Measurements from ENCODE around the gene SLC22A23. TPM values are rescaled to one million over a fixed set of nuclear protein-coding genes. Genes with fewer than 3 reads are reported as not detected.

SLC22A23 gene
- total RNA-seq, 2 experiments from 2014 or later = 0.23 to 0.24 TPM

DNA sequence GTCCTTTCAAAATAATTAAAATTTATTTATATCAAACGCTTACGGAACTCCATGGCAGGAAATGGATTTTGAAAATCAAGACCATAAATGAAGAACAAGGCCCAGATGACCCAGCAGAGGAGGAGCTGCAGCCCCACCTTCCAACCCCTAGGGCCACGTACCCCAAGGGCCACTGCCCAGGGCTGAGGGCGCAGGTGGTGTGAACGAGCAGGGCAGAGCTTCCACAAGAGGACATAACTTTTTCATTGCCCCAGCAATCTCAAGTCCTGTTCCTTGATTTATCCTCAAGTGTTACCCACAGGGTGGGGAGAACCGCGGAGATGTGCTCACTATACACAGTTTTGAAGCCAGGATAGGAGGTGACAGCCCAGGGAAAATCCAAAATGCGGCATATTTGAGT lies 155.3 kb downstream of the SLC22A23 start:
- ChIA-PET POLR2A (no interaction called here), CTCF (no interaction called here)
- ATAC-seq = no peak
- Mint-ChIP-seq H3K27me3 (ENCODE audit: low read depth) (peaks cover 5% of the 10 kb centered on the region), H3K4me1 (ENCODE audit: low read depth) (no peaks in the 10 kb centered on the region), H3K9me3 (ENCODE audit: insufficient read depth) (peaks cover 5% of the 10 kb centered on the region), H3K36me3 (ENCODE audit: low read depth) (no peaks in the 10 kb centered on the region), H3K27ac (no peak overlapping the region), H3K4me3 (no peak overlapping the region)
- DNase-seq = no peak

DNA sequence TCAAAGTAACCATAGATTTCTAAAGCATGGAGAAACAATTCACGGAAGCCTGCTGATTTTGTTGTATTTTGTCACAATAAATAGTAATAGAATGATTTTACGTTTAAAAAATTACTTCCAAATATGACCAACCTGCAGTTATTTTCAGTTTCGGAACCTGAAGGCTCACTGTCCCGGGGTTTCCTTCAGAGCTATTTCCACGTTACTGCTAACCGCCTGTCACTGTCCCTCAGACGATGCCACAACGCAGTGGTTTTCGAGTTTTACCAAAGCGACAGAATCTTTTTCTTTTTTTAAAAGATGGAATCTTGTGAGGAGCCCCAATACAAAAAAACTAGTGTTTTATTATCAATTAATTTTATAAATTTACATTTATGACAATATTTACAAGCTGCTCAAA lies 157.6 kb downstream of the SLC22A23 start:
- DNase-seq (no peak), ATAC-seq (no peak)
- peaks cover 10% of the 10 kb centered on the region for H3K27me3 Mint-ChIP-seq (ENCODE audit: low read depth)
- no peaks in the 10 kb centered on the region for H3K9me3 Mint-ChIP-seq (ENCODE audit: insufficient read depth)
- H3K27ac Mint-ChIP-seq = no peak overlapping the region
- no peaks in the 10 kb centered on the region for H3K36me3 Mint-ChIP-seq (ENCODE audit: low read depth)
- CTCF ChIA-PET = no interaction called here
- H3K4me3 Mint-ChIP-seq = no peak overlapping the region
- no peaks in the 10 kb centered on the region for H3K4me1 Mint-ChIP-seq (ENCODE audit: low read depth)
- POLR2A ChIA-PET = no interaction called here

DNA sequence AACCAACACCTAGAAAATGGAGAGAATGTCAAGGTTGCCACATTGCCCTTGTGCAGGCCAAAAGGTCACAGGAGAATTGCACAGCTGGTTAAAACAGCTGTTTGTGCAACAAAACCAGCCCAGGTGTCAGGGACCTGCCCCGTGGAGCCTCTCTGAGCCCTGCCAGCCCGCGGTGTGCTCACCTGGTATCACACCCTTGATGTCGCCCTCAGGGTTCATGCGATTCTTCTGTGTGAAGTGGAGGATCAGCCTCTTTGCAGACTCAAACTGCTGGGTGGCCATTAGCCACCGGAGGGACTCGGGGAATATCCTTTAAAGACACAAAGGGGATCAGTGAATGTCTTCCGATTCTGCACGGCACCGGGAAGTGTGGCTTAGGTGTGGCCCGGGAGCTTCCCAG lies 158.9 kb downstream of the SLC22A23 start:
- ATAC-seq = no peak
- no peaks in the 10 kb centered on the region for H3K36me3 Mint-ChIP-seq (ENCODE audit: low read depth)
- H3K27me3 Mint-ChIP-seq (ENCODE audit: low read depth) = peaks cover 7% of the 10 kb centered on the region
- H3K4me3 Mint-ChIP-seq = no peak overlapping the region
- no peaks in the 10 kb centered on the region for H3K9me3 Mint-ChIP-seq (ENCODE audit: insufficient read depth)
- CTCF ChIA-PET = no interaction called here
- no peak for DNase-seq
- H3K4me1 Mint-ChIP-seq (ENCODE audit: low read depth) = no peaks in the 10 kb centered on the region
- no peak overlapping the region for H3K27ac Mint-ChIP-seq
- POLR2A ChIA-PET = no interaction called here

DNA sequence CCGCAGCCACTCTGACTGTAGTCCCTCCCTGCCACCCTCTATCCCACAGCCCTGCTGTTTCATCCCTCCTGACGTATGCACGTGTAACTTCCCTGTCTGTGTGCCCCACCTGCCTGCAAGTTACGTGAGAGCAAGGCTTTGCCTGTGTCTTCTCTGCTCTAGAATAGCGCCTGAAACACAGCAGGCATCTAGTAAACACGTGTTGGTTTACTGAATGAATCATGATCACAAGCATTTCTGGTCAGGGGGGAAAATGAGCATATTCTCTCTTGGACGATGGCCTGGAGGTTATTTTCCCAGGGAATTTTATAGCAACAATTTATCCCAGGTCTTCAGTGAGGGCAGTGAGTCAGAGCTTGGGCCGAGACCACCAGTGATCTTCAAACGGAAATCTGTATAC lies 159.8 kb downstream of the SLC22A23 start:
- no peaks in the 10 kb centered on the region for H3K9me3 Mint-ChIP-seq (ENCODE audit: insufficient read depth)

DNA sequence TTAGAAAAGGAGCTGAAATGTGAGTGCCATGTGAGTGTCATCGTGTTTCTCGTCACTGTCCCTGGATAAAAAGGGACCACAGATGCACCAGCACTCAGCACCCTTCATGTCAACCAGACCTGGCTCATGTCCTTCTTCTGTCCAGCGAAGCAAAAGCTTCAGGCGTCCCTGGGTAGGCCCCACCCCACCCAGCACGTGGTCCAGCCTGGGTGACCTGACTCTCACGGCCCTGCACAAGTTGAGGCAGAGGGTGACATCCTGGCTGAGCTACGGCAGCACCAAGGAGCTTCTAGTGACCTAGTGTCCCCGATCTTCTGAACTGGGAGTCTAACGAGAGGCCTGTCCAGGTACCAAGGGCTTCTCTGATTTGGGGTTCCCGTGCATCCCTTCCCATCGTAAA lies 160.3 kb downstream of the SLC22A23 start:
- Mint-ChIP-seq H3K4me3 (no peak overlapping the region), H3K9me3 (ENCODE audit: insufficient read depth) (no peaks in the 10 kb centered on the region), H3K27ac (no peak overlapping the region), H3K36me3 (ENCODE audit: low read depth) (no peaks in the 10 kb centered on the region), H3K27me3 (ENCODE audit: low read depth) (peaks cover 5% of the 10 kb centered on the region), H3K4me1 (ENCODE audit: low read depth) (no peaks in the 10 kb centered on the region)
- no peak for ATAC-seq
- POLR2A ChIA-PET = no interaction called here
- no peak for DNase-seq
- CTCF ChIA-PET = no interaction called here

More for the DNA sequence above, 159.8 kb downstream of the SLC22A23 start:
- Mint-ChIP-seq H3K36me3 (ENCODE audit: low read depth) (no peaks in the 10 kb centered on the region), H3K4me1 (ENCODE audit: low read depth) (no peaks in the 10 kb centered on the region), H3K27me3 (ENCODE audit: low read depth) (peaks cover 6% of the 10 kb centered on the region), H3K4me3 (no peak overlapping the region), H3K27ac (no peak overlapping the region)
- no peak for DNase-seq
- CTCF ChIA-PET = no interaction called here
- POLR2A ChIA-PET = no interaction called here
- ATAC-seq = no peak

DNA sequence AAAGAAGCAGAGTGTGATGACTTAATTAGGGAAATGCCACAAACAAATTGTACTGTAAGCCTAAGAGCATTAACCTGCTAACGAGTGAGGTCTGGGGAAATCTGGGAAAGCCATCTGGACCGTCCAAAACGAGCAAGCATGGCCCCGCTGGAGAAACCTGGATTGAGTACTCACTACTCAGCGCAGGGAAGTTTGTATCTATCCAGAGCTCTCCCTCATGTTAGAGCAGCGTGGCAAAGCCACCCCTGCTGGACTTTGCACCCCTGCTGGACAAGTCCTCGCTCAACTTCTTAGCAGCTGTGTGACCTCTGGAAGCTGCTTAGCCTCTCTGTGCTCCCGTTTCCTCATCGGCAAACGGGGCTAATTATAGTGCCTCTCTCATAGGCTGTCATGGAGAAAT lies 160.8 kb downstream of the SLC22A23 start:
- no peak overlapping the region for H3K27ac Mint-ChIP-seq
- CTCF ChIA-PET = no interaction called here
- H3K36me3 Mint-ChIP-seq (ENCODE audit: low read depth) = no peaks in the 10 kb centered on the region
- no peak for ATAC-seq
- POLR2A ChIA-PET = no interaction called here
- H3K4me1 Mint-ChIP-seq (ENCODE audit: low read depth) = no peaks in the 10 kb centered on the region
- DNase-seq = no peak
- no peaks in the 10 kb centered on the region for H3K9me3 Mint-ChIP-seq (ENCODE audit: insufficient read depth)
- no peak overlapping the region for H3K4me3 Mint-ChIP-seq
- peaks cover 5% of the 10 kb centered on the region for H3K27me3 Mint-ChIP-seq (ENCODE audit: low read depth)

DNA sequence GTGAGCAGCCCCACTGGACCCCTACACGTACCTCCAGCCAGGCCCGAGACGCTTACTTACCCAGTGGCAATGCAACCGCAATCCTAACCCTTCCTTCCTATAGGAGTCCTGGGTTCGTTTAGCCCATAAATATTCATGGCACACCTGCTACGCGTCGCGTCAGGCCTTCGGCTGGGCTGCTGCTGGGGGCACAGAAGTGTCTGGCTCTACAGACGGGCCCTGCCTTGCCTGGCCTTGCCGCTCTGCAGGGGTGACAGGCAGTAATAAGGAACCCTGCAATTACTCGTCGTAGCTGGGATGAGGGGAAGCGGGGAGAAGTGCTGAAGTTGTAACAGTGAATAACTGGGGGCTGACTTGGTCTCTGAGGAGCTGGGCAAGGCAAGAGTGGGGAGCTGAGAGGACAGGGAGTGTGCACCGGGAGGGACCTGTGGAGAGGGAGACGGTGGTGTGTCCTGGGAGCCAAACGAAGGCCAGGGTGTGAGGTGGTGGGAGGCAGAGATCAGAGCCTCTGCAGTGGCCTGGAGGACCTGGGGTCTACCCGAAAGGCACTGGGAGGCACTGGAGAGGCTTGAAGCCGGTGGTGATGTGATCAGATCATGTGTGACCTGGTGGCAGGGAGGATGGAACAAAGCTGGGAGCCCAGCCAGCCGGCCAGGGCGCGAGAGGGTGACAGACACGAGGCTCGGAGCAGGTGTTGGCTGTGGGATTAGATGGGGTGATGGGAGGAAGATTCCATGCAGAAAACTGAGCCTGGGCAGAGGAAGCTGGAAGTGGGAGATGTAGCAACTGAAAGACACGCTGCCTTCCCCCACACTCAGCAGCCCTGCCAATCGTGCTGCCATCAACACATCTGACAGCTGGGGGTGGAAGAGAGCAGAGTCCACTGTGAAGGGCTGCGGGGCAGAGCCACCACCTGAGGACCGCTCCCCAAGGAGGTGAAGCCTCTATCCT lies 161.7 kb downstream of the SLC22A23 start:
- Mint-ChIP-seq H3K4me1 (ENCODE audit: low read depth) (no peaks in the 10 kb centered on the region), H3K9me3 (ENCODE audit: insufficient read depth) (no peaks in the 10 kb centered on the region), H3K27me3 (ENCODE audit: low read depth) (peaks cover 5% of the 10 kb centered on the region), H3K4me3 (no peak overlapping the region), H3K27ac (no peak overlapping the region), H3K36me3 (ENCODE audit: low read depth) (no peaks in the 10 kb centered on the region)
- CTCF ChIA-PET = no interaction called here
- POLR2A ChIA-PET = no interaction called here
- ATAC-seq = no peak
- no peak for DNase-seq

DNA sequence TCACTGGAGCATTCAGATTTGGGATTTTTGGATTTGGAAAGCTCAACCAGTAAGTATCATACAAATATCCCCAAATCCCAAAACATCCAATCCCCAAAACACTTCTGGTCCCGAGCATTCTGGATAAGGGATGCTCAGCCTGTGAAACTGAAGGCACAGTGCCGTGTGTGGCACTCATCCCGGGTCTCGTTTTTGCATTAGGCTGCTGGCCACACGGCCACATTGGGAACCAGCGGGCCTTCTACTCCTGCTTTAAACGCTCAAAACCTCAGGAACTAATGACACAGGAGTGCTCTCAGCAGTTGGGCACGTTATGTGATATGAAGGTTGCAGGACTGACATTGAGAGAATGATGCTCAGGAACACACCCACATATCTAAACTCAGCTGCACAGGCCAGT lies 162.5 kb downstream of the SLC22A23 start:
- Mint-ChIP-seq H3K4me1 (ENCODE audit: low read depth) (no peaks in the 10 kb centered on the region), H3K9me3 (ENCODE audit: insufficient read depth) (no peaks in the 10 kb centered on the region), H3K36me3 (ENCODE audit: low read depth) (no peaks in the 10 kb centered on the region), H3K4me3 (no peak overlapping the region), H3K27me3 (ENCODE audit: low read depth) (peaks cover 5% of the 10 kb centered on the region), H3K27ac (no peak overlapping the region)
- CTCF ChIA-PET = no interaction called here
- ATAC-seq (no peak), DNase-seq (no peak)
- POLR2A ChIA-PET = no interaction called here

DNA sequence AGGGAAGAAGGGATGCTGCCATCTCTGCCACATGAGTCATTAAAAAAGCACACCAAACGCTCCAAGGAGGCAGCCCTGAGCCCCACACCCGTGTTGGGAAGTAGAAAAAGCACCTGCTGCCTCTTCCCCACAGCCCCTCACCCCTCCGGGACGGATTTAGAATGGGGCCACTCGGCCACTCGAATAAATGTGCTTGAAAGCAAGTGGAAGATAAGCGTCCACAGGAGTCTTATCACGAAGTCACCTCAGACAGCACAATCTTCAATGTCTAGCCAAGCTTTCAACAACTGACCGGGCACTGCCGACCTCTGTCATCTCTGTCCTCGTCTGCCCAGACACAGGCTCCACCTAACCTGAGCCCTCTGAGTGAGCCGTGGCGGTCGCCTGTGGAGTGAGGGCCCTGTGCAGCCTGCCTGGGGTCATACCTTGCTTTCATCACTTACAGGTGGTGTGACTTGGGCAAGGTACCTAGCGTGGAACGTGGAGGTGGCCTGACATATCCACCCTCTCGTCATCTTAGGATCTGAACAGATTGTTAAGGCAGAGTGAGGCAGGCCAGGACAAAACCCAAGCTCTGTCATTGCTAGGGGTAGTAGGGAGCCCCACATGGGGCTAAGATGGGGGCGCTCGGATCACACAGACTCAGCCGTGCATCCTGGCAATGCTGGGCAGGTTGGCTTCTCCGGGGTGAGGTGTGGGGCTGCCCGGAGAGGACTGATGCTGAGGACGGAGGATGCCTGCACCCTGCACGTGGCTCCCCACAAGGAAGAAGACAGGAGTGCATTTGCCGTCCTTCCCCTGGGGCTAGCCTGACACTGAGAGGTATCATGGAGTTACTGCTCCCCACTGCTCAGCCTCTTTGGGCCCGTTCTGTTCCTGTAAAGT lies 163.3 kb downstream of the SLC22A23 start:
- H3K27me3 Mint-ChIP-seq (ENCODE audit: low read depth) = peaks cover 5% of the 10 kb centered on the region
- no peaks in the 10 kb centered on the region for H3K36me3 Mint-ChIP-seq (ENCODE audit: low read depth)
- no peak overlapping the region for H3K27ac Mint-ChIP-seq
- DNase-seq = no peak
- no peaks in the 10 kb centered on the region for H3K4me1 Mint-ChIP-seq (ENCODE audit: low read depth)
- CTCF ChIA-PET = no interaction called here
- H3K9me3 Mint-ChIP-seq (ENCODE audit: insufficient read depth) = no peaks in the 10 kb centered on the region
- POLR2A ChIA-PET = no interaction called here
- no peak for ATAC-seq
- no peak overlapping the region for H3K4me3 Mint-ChIP-seq

DNA sequence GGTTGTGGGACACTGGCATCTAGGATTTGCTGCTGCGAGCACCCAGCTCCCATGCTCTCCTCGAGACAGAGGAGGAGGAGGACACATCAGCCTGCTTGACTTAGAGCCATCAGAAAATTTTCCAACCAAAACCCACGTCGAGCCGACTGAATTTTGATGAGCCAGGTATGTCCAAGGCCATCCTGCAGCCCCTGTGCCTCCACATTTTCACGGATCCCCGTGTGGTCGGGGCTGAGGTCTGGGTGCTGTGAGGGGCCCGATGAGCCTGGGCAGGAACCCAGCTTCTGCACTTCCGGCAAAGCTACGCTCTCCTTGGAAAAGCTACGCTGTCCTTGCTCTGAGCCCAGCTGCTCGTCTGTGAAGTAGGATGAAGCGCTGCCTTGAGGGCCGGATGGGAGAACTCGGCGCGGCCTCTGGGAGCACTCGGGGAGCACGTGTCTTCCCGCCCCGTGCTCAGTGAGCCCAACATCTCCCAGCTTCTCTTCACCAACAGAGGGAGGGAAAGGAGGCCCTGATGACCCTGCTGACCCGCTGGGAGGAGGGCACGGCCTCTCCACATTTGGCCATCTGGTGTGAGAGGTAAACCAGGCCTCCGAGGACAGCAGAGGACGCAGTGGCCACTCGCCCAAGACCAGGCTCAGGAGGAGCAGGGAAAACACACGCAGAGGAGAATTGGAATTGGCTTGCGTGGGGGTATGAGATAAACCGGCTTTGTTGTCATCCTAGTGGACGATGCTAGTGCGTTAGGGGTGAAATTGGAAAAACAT lies 164.2 kb downstream of the SLC22A23 start:
- Mint-ChIP-seq H3K4me3 (no peak overlapping the region), H3K27me3 (ENCODE audit: low read depth) (peaks cover 5% of the 10 kb centered on the region), H3K27ac (no peak overlapping the region), H3K36me3 (ENCODE audit: low read depth) (no peaks in the 10 kb centered on the region), H3K9me3 (ENCODE audit: insufficient read depth) (no peaks in the 10 kb centered on the region), H3K4me1 (ENCODE audit: low read depth) (no peaks in the 10 kb centered on the region)
- ATAC-seq (no peak), DNase-seq (no peak)
- ChIA-PET CTCF (interaction anchor here (1.5 kb wide), 1 partner anchor 439 kb away, joined by 5 read pairs; no protein-coding TSS in a partner anchor), POLR2A (no interaction called here)

DNA sequence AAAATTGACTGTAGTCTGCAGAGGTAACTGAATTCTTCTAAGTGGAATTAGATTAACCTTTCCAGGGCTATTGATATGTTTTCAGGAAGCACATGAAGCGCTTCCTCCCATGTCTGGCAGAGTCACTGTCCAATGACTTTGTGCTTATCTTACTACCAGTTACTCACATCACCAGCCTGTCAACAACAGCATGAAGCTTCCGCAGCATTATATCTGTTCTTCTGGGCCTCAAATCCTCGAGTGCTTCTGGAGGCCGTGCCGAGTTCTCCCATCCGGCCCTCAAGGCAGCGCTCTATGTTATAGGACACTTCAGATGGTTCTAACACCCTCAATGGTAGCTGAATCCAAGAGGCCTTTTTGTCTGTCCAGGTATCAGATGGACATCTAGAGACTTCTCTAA lies 164.9 kb downstream of the SLC22A23 start:
- POLR2A ChIA-PET = no interaction called here
- H3K36me3 Mint-ChIP-seq (ENCODE audit: low read depth) = no peaks in the 10 kb centered on the region
- ATAC-seq = no peak
- H3K27me3 Mint-ChIP-seq (ENCODE audit: low read depth) = peaks cover 5% of the 10 kb centered on the region
- H3K4me3 Mint-ChIP-seq = no peak overlapping the region
- H3K4me1 Mint-ChIP-seq (ENCODE audit: low read depth) = no peaks in the 10 kb centered on the region
- no peak overlapping the region for H3K27ac Mint-ChIP-seq
- CTCF ChIA-PET = interaction anchor here (0.9 to 1.5 kb wide), 3 partner anchors 20 to 686 kb away, joined by 3 to 5 read pairs (median 3); no protein-coding TSS in a partner anchor
- H3K9me3 Mint-ChIP-seq (ENCODE audit: insufficient read depth) = no peaks in the 10 kb centered on the region
- DNase-seq = no peak

Measured in activated CD8-positive, alpha-beta T cell treated with anti-CD3 and anti-CD28 coated beads, Interleukin-2, amount 10 ng/mL, durations not matched to agents 7 days and 5 days (primary cell).